Adrenal gland (tissue), 5 donors: ENCODE measurements around the gene WRAP53.

Experiments used
- CTCF ChIP-seq, 6 experiments: fragments of 450-650 bp in 4 of 6; fragments of 200-600 bp in 2 of 6; sonication (generic) in 1 of 6; IDR thresholded peaks; 1 replicate in 5 of 6; 2 replicates in 1 of 6; pipeline versions ENCODE4 v1.5.1 to v1.8.0; 2016 to 2021; ENCODE audit warnings: antibody characterized with exemption in 6 of 6, mild to moderate bottlenecking in 2 of 6, moderate library complexity in 1 of 6
- POLR2A ChIP-seq, 2 donors: fragments of 450-650 bp; IDR thresholded peaks; one replicate each; pipeline ENCODE4 v1.6.1; 2017; ENCODE audit warnings: antibody characterized with exemption in 2 of 2, mild to moderate bottlenecking in 2 of 2, moderate library complexity in 1 of 2
- donor health status: DM: no; HTN: no; CAD: no.

- TF ChIP-seq POLR2A (IDR thresholded peaks at IDR 0.05), result no peak
- TF ChIP-seq CTCF (IDR thresholded peaks at IDR 0.05), result no peak
These were observed 11.7 kb upstream of the WRAP53 start for GRCh38 chr17:7676533-7676932.
